ENCODE results near the gene PLCXD1.

DNA sequence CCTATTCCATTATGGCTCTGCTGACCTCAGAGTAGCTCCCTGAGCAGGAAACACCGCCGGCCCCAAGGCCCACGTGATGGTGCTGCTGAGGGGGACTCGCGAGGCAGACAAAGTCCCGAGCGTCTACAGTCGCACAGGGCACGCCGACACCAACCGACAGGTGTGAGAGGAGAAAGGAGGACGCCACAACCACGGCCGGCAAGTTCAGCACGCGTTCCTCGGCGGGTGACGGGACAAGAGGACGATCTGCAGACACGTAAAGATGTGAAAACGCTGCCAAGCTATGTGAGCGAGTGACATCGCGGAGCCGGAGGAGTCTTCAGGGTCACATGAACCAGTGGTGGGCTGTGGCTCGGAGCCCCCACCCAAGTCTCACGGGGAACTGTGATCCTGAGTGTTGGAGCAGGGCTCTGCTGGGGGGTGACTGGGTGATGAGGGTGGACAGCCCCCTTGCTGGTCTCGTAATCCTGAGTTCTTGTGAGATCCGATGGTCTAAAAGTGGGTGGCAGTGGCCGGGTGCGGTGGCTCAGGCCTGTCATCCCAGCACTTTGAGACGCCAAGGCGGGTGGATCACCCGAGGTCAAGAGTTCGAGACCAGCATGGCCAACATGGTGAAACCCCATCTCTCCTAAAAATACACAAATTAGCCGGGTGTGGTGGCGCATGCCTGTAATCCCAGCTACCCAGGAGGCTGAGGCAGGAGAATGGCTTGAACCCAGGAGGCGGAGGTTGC lies 71.6 kb downstream of the PLCXD1 start:
- TF ChIP-seq, protein P1, sequence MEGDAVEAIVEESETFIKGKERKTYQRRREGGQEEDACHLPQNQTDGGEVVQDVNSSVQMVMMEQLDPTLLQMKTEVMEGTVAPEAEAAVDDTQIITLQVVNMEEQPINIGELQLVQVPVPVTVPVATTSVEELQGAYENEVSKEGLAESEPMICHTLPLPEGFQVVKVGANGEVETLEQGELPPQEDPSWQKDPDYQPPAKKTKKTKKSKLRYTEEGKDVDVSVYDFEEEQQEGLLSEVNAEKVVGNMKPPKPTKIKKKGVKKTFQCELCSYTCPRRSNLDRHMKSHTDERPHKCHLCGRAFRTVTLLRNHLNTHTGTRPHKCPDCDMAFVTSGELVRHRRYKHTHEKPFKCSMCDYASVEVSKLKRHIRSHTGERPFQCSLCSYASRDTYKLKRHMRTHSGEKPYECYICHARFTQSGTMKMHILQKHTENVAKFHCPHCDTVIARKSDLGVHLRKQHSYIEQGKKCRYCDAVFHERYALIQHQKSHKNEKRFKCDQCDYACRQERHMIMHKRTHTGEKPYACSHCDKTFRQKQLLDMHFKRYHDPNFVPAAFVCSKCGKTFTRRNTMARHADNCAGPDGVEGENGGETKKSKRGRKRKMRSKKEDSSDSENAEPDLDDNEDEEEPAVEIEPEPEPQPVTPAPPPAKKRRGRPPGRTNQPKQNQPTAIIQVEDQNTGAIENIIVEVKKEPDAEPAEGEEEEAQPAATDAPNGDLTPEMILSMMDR (IDR thresholded peaks at IDR 0.05; ENCODE audit: borderline replicate concordance, extremely low read depth, low read length, poor library complexity, severe bottlenecking) = no peak
- no peak for TF ChIP-seq EZH2 (IDR thresholded peaks at IDR 0.05; ENCODE audit: borderline replicate concordance, low read depth, low read length, severe bottlenecking)

Measured in DND-41 (cell line).